MCF 10A (cell line): ENCODE data around the gene GOLGA5. TPM values are rescaled to one million over a fixed set of nuclear protein-coding genes. Genes with fewer than 3 reads are reported as not detected.

Experiments used
- BruUV-seq: library from RNA; stranded (reverse); fragments of 400-500 nt; replicated peaks from 2 replicates; lab custom pipeline; 2021; lab: Mats Ljungman, UMichigan
- CTCF ChIA-PET: fragments of 300-600 bp; sonication (Branson Sonifier 250); formaldehyde crosslinking; extraction: SDS; loops from one replicate; lab custom pipeline; 2021; ENCODE audit warnings: antibody characterized with exemption, inconsistent platforms; lab: Yijun Ruan, JAX
- POLR2A ChIA-PET: fragments of 300-600, 350-650 bp; sonication (Branson Sonifier 250); formaldehyde crosslinking; extraction: SDS; loops from one replicate; lab custom pipeline; 2020; ENCODE audit warnings: antibody characterized with exemption, inconsistent platforms; lab: Yijun Ruan, JAX
- DNase-seq: peaks from one replicate; pipeline ENCODE4 v3.0.0-alpha.2; 2018; ENCODE audit not compliant: unreplicated experiment
- H3K27ac Mint-ChIP-seq: one replicate; pipeline ENCODE4 v1.8.0; 2022; ENCODE audit warnings: mild to moderate bottlenecking, low read depth, mixed read lengths; ENCODE audit not compliant: unreplicated experiment
- H3K27me3 Mint-ChIP-seq: one replicate; pipeline ENCODE4 v1.8.0; 2022; ENCODE audit warnings: mixed read lengths; ENCODE audit not compliant: insufficient read depth, unreplicated experiment
- H3K36me3 Mint-ChIP-seq: one replicate; pipeline ENCODE4 v1.8.0; 2022; ENCODE audit warnings: mild to moderate bottlenecking, moderate library complexity, mixed read lengths; ENCODE audit not compliant: insufficient read depth, unreplicated experiment
- H3K4me1 Mint-ChIP-seq: one replicate; pipeline ENCODE4 v1.8.0; 2022; ENCODE audit warnings: mixed read lengths; ENCODE audit not compliant: insufficient read depth, unreplicated experiment
- H3K4me3 Mint-ChIP-seq: one replicate; pipeline ENCODE4 v1.8.0; 2022; ENCODE audit warnings: mild to moderate bottlenecking, moderate library complexity, mixed read lengths; ENCODE audit not compliant: unreplicated experiment
- H3K9me3 Mint-ChIP-seq: one replicate; pipeline ENCODE4 v1.8.0; 2022; ENCODE audit warnings: mixed read lengths; ENCODE audit not compliant: unreplicated experiment
- CTCF ChIP-seq: fragments of 200-600 bp; IDR thresholded peaks from one replicate; pipeline ENCODE4 v1.8.0; 2022; ENCODE audit warnings: antibody characterized with exemption, mild to moderate bottlenecking; ENCODE audit not compliant: unreplicated experiment
- intact Hi-C: fragments of 100-400 bp; cut with micrococcal nuclease; formaldehyde crosslinking; loops from 2 replicates; pipeline ENCODE4 v1.14.1; 2022
- total RNA-seq: library from RNA; stranded (reverse); gene quantifications from 2 replicates; pipeline ENCODE4 v1.2.3, GENCODE V29; 2022

The GOLGA5 gene
- total RNA-seq, 1 experiment from 2014 or later = 64.8 TPM

GRCh38 chr14:92750994-92751400, 43.1 kb upstream of the GOLGA5 start:
- peaks cover 17% of the 10 kb centered on the region for H3K4me1 Mint-ChIP-seq
- no peak for DNase-seq
- BruUV-seq = no TSS peak
- no peak for TF ChIP-seq CTCF
- no peaks in the 10 kb centered on the region for H3K36me3 Mint-ChIP-seq
- ChIA-PET CTCF (interaction anchor here (0.6 to 1.9 kb wide), 3 partner anchors 21 to 33 kb away, joined by 3 to 5 read pairs (median 4); no protein-coding TSS in a partner anchor), POLR2A (no interaction called here)
- H3K9me3 Mint-ChIP-seq = no peaks in the 10 kb centered on the region
- intact Hi-C loops = no loop called here
- no peak overlapping the region for H3K27ac Mint-ChIP-seq
- no peak overlapping the region for H3K4me3 Mint-ChIP-seq
- H3K27me3 Mint-ChIP-seq = no peaks in the 10 kb centered on the region

GRCh38 chr14:92751819-92752218, 42.3 kb upstream of the GOLGA5 start:
- H3K4me1 Mint-ChIP-seq = peaks cover 17% of the 10 kb centered on the region
- BruUV-seq = no TSS peak
- ChIA-PET CTCF (interaction anchor here (1.2 to 1.9 kb wide), 2 partner anchors 21 to 28 kb away, joined by 3 to 5 read pairs; no protein-coding TSS in a partner anchor), POLR2A (no interaction called here)
- no peak overlapping the region for H3K4me3 Mint-ChIP-seq
- DNase-seq = no peak
- no peaks in the 10 kb centered on the region for H3K27me3 Mint-ChIP-seq
- no peaks in the 10 kb centered on the region for H3K9me3 Mint-ChIP-seq
- TF ChIP-seq CTCF = no peak
- intact Hi-C loops = no loop called here
- no peak overlapping the region for H3K27ac Mint-ChIP-seq
- no peaks in the 10 kb centered on the region for H3K36me3 Mint-ChIP-seq

GRCh38 chr14:92753250-92753649, 40.9 kb upstream of the GOLGA5 start:
- Mint-ChIP-seq H3K9me3 (no peaks in the 10 kb centered on the region), H3K4me3 (no peak overlapping the region), H3K36me3 (no peaks in the 10 kb centered on the region), H3K27me3 (no peaks in the 10 kb centered on the region), H3K4me1 (peaks cover 8% of the 10 kb centered on the region), H3K27ac (no peak overlapping the region)
- POLR2A ChIA-PET = no interaction called here
- no peak for DNase-seq
- BruUV-seq = no TSS peak
- CTCF ChIA-PET = interaction anchor here (0.5 to 1.1 kb wide), 4 partner anchors 24 to 63 kb away, joined by 3 to 4 read pairs (median 4); no protein-coding TSS in a partner anchor
- intact Hi-C loops = no loop called here
- no peak for TF ChIP-seq CTCF

- TF ChIP-seq CTCF = no peak
- DNase-seq = no peak
- no peak overlapping the region for H3K27ac Mint-ChIP-seq
- no peak overlapping the region for H3K4me3 Mint-ChIP-seq
- H3K4me1 Mint-ChIP-seq = peaks cover 5% of the 10 kb centered on the region
- BruUV-seq = no TSS peak
- intact Hi-C loops = no loop called here
- no peaks in the 10 kb centered on the region for H3K27me3 Mint-ChIP-seq
- H3K36me3 Mint-ChIP-seq = no peaks in the 10 kb centered on the region
- ChIA-PET CTCF (interaction anchor here (0.7 kb wide), 2 partner anchors 1292 to 1746 kb away, joined by 3 read pairs; no protein-coding TSS in a partner anchor), POLR2A (no interaction called here)
- no peaks in the 10 kb centered on the region for H3K9me3 Mint-ChIP-seq
These were observed 39.1 kb upstream of the GOLGA5 start for GRCh38 chr14:92754966-92755365.
